Effector memory CD4-positive, alpha-beta T cell (primary cell): ENCODE data around the gene CCDC88C.
A peak's percentile ranks its signal among the peaks of the same experiment; 100 is the strongest.

Source experiments
- DNase-seq, 3 donors: peaks; one replicate each; pipeline ENCODE4 v3.0.0-alpha.2; 2020
- H3K27ac ChIP-seq: 2 replicates; pipeline ENCODE4 v1.7.0; 2013; ENCODE audit warnings: mild to moderate bottlenecking, low read length, moderate library complexity; ENCODE audit not compliant: insufficient read depth, poor library complexity, severe bottlenecking
- H3K27me3 ChIP-seq: replicated peaks from 2 replicates; pipeline ENCODE4 v1.7.0; 2013; ENCODE audit warnings: mild to moderate bottlenecking, low read length; ENCODE audit not compliant: insufficient read depth, control insufficient read depth, poor library complexity, severe bottlenecking
- H3K36me3 ChIP-seq: 2 replicates; pipeline ENCODE4 v1.7.0; 2013; ENCODE audit warnings: mild to moderate bottlenecking, low read length, moderate library complexity; ENCODE audit not compliant: control insufficient read depth, insufficient read depth
- H3K4me1 ChIP-seq: 2 replicates; pipeline ENCODE4 v1.7.0; 2013; ENCODE audit warnings: low read length, mild to moderate bottlenecking; ENCODE audit not compliant: control insufficient read depth, insufficient read depth, poor library complexity, severe bottlenecking
- H3K4me3 ChIP-seq: 2 replicates; pipeline ENCODE4 v1.7.0; 2013; ENCODE audit warnings: low read length, low read depth, mild to moderate bottlenecking; ENCODE audit not compliant: insufficient read depth, poor library complexity, severe bottlenecking
- H3K9me3 ChIP-seq: 2 replicates; pipeline ENCODE4 v1.7.0; 2013; ENCODE audit warnings: mild to moderate bottlenecking, low read length, moderate library complexity; ENCODE audit not compliant: control insufficient read depth

The CCDC88C gene

DNA sequence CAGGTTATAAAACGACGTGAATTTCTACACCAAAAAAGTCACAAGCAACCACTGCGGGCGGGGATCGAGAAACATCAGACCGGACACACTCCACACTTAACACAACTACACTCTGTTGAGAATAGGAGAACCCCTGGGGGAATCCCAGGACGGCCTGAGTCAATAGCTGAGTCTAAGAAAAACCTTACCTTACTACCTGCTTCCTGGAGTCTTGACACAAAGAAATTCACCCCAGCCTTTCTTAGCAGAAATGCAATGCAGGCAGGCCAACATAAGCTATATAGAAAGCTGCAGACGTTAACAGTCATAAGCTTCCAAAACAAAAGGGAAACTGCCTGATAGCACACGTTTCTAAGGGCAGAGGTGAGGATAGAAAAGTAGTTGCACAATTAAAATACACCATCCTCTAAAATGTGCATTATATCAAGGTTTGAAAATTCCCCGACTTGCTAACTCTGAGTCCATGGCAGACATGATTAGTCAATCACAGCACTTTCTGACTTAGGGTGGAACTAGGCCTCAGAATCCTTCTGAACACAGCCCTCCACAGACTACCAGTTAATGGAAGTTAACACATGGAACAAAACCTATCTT, 68.0 kb downstream of the CCDC88C start:
- Histone ChIP-seq H3K9me3 (no peaks in the 10 kb centered on the region), H3K27me3 (no peaks in the 10 kb centered on the region), H3K36me3 (peaks cover 18% of the 10 kb centered on the region), H3K4me1 (peaks cover 56% of the 10 kb centered on the region), H3K27ac (peak overlapping the region; percentile 93), H3K4me3 (peak overlapping the region; percentile 18)
- peak; percentile 54 to 72 (median 66) for DNase-seq

DNA sequence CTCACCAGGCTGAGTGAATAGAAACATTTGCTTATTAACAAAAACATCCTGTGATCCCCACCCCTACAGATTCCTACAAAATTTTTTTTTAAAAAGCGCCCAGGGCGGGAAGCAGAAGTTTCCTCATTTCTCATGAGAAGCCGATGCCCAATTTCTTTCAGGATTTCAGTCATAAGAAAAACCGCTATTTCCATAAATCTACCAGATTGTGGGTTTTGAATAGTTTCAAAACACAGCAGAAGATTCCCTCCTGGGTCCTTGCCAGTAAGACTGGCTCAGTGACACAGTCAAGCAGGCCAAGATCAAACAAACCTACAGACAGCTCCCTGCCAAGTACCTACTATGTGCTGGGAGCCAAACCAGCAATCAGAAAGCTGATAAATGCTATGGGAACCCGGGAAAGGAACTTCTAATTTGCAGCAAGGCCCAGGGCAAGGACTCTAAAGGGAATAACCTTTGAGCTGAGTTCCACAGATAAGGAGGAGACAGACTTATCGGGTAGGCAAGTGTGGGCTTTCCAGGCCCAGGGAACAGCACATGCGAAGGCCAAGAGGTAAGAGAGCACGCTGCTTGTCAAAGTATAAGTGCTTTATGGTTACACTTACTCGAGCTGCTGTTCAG, 68.7 kb downstream of the CCDC88C start:
- Histone ChIP-seq H3K27me3 (no peaks in the 10 kb centered on the region), H3K9me3 (no peaks in the 10 kb centered on the region), H3K27ac (peak overlapping the region; percentile 93), H3K4me3 (peak overlapping the region; percentile 18), H3K36me3 (peaks cover 11% of the 10 kb centered on the region), H3K4me1 (peaks cover 50% of the 10 kb centered on the region)
- DNase-seq: no peak

DNA sequence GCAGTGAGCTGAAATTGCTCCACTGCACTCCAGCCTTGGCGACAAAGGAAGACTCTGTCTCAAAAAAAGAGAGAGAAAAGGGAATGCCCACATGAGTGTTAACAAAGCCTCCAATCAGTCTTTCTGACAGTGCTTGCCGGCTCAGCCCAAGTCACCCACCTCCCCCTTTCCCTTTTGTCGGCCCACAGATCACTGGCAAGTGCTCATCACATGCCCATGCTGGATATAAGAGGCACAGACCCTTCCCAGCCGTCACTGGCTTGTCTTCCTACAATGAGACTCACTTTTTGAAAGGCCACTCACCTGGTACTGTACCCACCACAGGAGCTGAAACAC, 70.8 kb downstream of the CCDC88C start:
- Histone ChIP-seq H3K4me1 (peaks cover 30% of the 10 kb centered on the region), H3K27me3 (no peaks in the 10 kb centered on the region), H3K36me3 (peaks cover 13% of the 10 kb centered on the region), H3K9me3 (no peaks in the 10 kb centered on the region), H3K27ac (peak overlapping the region; percentile 50), H3K4me3 (no peak overlapping the region)
- DNase-seq: no peak

DNA sequence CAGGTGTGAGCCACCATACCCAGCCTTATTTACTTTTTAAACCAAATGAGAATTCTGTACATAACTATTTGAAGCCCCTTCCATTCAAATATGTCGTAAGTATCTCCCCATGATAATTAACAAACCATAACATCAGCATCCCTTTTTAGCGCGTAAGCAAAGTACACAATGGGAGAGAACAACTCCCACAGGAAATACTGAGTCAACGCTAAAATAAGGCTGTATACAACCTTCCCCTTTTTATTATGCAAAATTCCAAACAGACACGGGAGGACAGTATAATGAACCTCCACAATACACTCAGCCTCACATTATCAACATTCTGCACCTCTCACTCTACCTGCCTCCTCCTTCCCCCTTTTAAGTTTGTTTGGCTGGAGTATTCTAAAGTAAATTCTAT, 73.5 kb downstream of the CCDC88C start:
- no peak for DNase-seq

DNA sequence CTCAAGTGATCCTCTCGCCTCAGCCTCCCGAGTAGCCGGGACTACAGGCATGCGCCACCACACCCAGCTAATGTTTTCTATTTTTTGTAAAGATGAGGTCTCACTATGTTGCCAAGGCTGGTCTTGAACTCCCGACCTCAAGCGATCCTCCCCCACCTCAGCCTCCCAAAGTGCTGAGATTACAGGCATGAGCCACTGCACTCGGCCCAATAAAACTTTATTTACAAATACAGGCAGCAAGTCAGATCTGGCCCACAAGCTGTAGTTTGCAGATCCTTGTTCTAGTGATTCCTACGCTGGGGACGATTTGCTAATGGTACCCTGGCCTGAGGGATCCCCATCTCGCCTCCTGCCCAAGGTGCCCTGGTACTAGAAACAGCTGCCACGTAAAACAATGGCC, 74.6 kb downstream of the CCDC88C start:
- Histone ChIP-seq H3K27me3 (no peaks in the 10 kb centered on the region), H3K4me1 (peaks cover 3% of the 10 kb centered on the region), H3K9me3 (no peaks in the 10 kb centered on the region), H3K4me3 (no peak overlapping the region), H3K27ac (no peak overlapping the region), H3K36me3 (peaks cover 51% of the 10 kb centered on the region)
- DNase-seq: no peak

More for the DNA sequence above, 73.5 kb downstream of the CCDC88C start:
- H3K36me3 ChIP-seq: peaks cover 40% of the 10 kb centered on the region
- no peak overlapping the region for H3K4me3 ChIP-seq
- H3K27ac ChIP-seq: no peak overlapping the region
- H3K9me3 ChIP-seq: no peaks in the 10 kb centered on the region
- H3K4me1 ChIP-seq: peaks cover 12% of the 10 kb centered on the region
- no peaks in the 10 kb centered on the region for H3K27me3 ChIP-seq

DNA sequence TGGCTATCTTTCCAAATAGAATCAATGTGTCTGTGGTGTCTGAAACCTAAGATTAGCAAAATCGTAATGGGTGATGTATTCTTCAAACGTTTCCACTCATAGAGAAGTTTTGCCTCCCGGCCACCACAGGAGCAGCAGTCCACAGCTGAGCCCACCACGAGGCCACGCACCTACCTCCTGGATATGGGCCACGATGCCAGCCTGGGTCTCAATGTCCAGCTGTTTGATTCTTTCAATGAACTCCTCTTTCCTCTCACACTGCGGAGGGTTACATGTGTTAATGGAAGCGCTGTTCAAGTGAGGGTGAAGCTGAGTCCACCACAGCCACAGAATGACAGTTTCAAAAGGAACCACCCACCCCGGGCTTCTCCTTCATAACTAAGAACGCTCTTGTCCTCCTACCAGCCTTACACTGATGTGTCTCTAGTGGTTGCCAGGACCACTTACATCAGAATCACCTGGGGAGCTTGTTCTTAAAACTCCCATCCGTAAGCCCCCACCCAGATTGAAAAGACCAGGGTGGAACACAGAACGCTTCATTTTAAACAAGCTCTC, 75.3 kb downstream of the CCDC88C start:
- no peak for DNase-seq
- Histone ChIP-seq H3K27ac (peak overlapping the region; percentile 35), H3K9me3 (no peaks in the 10 kb centered on the region), H3K4me3 (no peak overlapping the region), H3K27me3 (no peaks in the 10 kb centered on the region), H3K36me3 (peaks cover 58% of the 10 kb centered on the region), H3K4me1 (peaks cover 3% of the 10 kb centered on the region)

DNA sequence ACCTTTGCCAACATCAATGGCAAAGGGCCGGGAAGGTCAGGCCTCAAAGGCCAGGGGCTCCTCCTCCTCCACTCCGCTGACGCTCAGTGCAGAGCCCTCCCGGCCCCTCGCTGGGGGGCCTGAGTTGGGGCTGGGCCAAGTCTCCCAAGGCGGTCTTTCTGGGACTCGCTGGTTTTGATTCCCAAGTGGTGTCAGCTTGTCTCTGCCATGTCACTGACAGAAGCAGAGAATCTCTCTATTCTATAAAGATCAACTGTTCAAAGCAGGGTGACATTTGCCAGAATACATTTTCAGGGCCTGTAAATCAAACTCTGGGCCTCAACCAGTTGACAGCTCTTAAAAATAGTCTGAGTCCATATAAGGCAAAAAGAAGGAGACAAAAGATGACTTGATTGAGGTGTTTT, 75.9 kb downstream of the CCDC88C start:
- peak overlapping the region; percentile 35 for H3K27ac ChIP-seq
- H3K9me3 ChIP-seq: no peaks in the 10 kb centered on the region
- no peak for DNase-seq
- no peaks in the 10 kb centered on the region for H3K27me3 ChIP-seq
- H3K4me3 ChIP-seq: no peak overlapping the region
- no peaks in the 10 kb centered on the region for H3K4me1 ChIP-seq
- peaks cover 64% of the 10 kb centered on the region for H3K36me3 ChIP-seq

DNA sequence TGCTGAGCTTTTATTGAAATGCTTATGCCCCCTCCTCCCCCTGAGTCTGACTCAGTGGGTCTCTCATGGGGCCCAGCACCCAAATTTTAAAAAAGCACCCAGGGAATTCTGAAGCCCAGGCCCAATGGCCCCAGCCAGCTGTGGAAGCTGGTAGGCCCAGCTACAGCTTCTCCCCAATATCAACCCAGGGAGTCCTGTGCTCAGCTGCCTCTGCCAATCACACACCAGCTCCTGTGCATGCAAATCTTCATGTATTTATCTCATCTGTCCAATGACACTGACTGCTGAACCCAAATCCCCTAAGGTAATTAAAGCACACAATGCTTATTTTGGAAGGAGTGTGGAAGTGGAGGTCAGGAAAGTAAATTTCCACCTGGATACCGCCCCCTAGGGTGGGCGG, 76.3 kb downstream of the CCDC88C start:
- Histone ChIP-seq H3K4me3 (no peak overlapping the region), H3K27me3 (no peaks in the 10 kb centered on the region), H3K27ac (no peak overlapping the region), H3K9me3 (no peaks in the 10 kb centered on the region), H3K36me3 (peaks cover 68% of the 10 kb centered on the region), H3K4me1 (no peaks in the 10 kb centered on the region)
- no peak for DNase-seq

DNA sequence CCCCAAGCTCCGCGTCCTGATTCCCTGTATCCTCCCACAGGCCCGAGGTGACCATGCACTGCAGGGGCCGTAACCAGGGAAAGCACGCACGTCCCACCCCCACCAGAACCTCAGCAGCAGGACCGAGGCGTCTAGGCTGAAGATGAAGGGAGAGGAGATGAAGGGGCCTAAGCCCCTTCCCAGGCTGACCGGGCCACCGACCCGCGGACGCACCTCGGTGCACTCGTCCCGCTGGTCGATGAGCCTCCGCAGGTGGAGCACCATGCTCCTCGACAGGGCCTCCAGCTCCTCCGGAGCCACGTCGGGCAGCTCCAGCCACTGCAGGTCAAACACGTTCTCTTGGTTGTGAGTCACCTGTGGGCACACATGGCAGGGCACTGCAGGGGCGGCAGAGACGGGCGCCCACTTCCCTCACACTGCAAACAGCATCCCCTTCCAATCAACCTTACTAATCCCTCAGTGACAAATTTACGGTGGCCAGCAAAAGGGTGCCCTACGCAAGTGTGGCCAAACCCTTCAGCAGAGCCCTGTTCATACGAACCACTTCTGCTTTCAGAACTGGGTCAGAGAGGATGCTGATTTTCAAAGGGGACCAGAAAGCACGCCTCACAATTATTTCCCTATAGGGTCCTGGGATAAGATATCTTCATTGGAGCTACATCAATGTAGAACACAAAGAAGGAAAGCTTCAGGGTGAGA, 77.8 kb downstream of the CCDC88C start:
- H3K4me1 ChIP-seq: no peaks in the 10 kb centered on the region
- peaks cover 78% of the 10 kb centered on the region for H3K36me3 ChIP-seq
- no peak overlapping the region for H3K27ac ChIP-seq
- no peaks in the 10 kb centered on the region for H3K27me3 ChIP-seq
- H3K9me3 ChIP-seq: no peaks in the 10 kb centered on the region
- no peak for DNase-seq
- no peak overlapping the region for H3K4me3 ChIP-seq

DNA sequence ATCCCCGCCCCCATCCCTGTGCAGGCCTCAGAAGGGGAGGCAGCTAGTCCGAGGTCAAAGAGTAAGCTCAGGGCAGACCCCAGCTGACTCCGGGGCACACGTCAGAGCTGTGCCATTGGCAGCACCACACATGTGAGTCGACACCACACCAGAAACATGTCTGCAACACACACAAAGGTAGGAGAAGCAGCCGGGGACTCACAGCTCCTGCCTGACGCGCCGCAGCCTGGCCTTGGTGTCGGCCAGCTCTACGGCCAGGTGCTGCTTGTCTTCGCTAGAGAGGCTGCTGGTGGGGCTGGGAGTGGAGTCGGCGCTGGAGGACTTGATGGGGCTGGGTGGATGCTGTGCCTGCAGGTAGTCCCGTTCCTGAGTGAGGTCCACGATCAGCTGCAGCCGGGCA, 78.5 kb downstream of the CCDC88C start:
- Histone ChIP-seq H3K4me3 (no peak overlapping the region), H3K36me3 (peaks cover 86% of the 10 kb centered on the region), H3K27me3 (no peaks in the 10 kb centered on the region), H3K4me1 (no peaks in the 10 kb centered on the region), H3K27ac (no peak overlapping the region), H3K9me3 (no peaks in the 10 kb centered on the region)
- no peak for DNase-seq
